ENCODE data around the gene DIAPH3. TPM values are rescaled to one million over a fixed set of nuclear protein-coding genes. Genes with fewer than 3 reads are reported as not detected.

DIAPH3 gene
- total and polyA plus RNA-seq, 4 donors: 0.35 to 6.7 (median 1.1) TPM

- ATAC-seq (ENCODE audit: insufficient read depth, low FRiP score) (no peak), DNase-seq (no peak)
- TF ChIP-seq CTCF (IDR thresholded peaks at IDR 0.05; ENCODE audit: control extremely low read depth, extremely low read depth): no peak
- no peak overlapping the region for H3K4me3 ChIP-seq
- no peak overlapping the region for H3K27ac ChIP-seq (ENCODE audit: low read depth in 1 of 2, low read length in 1 of 2)
- H3K4me1 ChIP-seq (ENCODE audit: control insufficient read depth in 5 of 5, insufficient read depth in 5 of 5, low read length in 5 of 5): no peaks in the 10 kb centered on the region
- no peaks in the 10 kb centered on the region for H3K9me3 ChIP-seq (ENCODE audit: control insufficient read depth in 4 of 4, insufficient read depth in 3 of 4, low read length in 3 of 4)
- no peak overlapping the region for H3K9ac ChIP-seq (ENCODE audit: insufficient read depth in 1 of 2, low read length in 2 of 2)
- H3K27me3 ChIP-seq (ENCODE audit: control insufficient read depth in 3 of 3, insufficient read depth in 3 of 3, low read length in 2 of 3): no peaks in the 10 kb centered on the region
- no peaks in the 10 kb centered on the region for H3K36me3 ChIP-seq (ENCODE audit: control insufficient read depth in 4 of 4, insufficient read depth in 4 of 4, low read length in 4 of 4)
- WGBS, 2 donors: 97 to 100% methylated on average over 2 of the region's 2 CpGs
Observed at GRCh38 chr13:59793107-59793506, 370.6 kb downstream of the DIAPH3 start.

- H3K4me3 ChIP-seq: no peak overlapping the region
- H3K4me1 ChIP-seq (ENCODE audit: control insufficient read depth in 5 of 5, insufficient read depth in 5 of 5, low read length in 5 of 5): no peaks in the 10 kb centered on the region
- no peak for TF ChIP-seq CTCF (IDR thresholded peaks at IDR 0.05; ENCODE audit: control extremely low read depth, extremely low read depth)
- DNase-seq (peak in 1 of 3 donors; percentile 22), ATAC-seq (ENCODE audit: insufficient read depth, low FRiP score) (no peak)
- H3K27ac ChIP-seq (ENCODE audit: low read depth in 1 of 2, low read length in 1 of 2): no peak overlapping the region
- H3K9me3 ChIP-seq (ENCODE audit: control insufficient read depth in 4 of 4, insufficient read depth in 3 of 4, low read length in 3 of 4): no peaks in the 10 kb centered on the region
- 47 to 60% methylated on average over 2 of the region's 2 CpGs for WGBS, 2 donors
- no peak overlapping the region for H3K9ac ChIP-seq (ENCODE audit: insufficient read depth in 1 of 2, low read length in 2 of 2)
- H3K36me3 ChIP-seq (ENCODE audit: control insufficient read depth in 4 of 4, insufficient read depth in 4 of 4, low read length in 4 of 4): no peaks in the 10 kb centered on the region
- H3K27me3 ChIP-seq (ENCODE audit: control insufficient read depth in 3 of 3, insufficient read depth in 3 of 3, low read length in 2 of 3): no peaks in the 10 kb centered on the region
Observed at GRCh38 chr13:59790626-59791025, 373.1 kb downstream of the DIAPH3 start.

- H3K27me3 ChIP-seq (ENCODE audit: control insufficient read depth in 3 of 3, insufficient read depth in 3 of 3, low read length in 2 of 3): no peaks in the 10 kb centered on the region
- ATAC-seq (ENCODE audit: insufficient read depth, low FRiP score): no peak
- no peaks in the 10 kb centered on the region for H3K9me3 ChIP-seq (ENCODE audit: control insufficient read depth in 4 of 4, insufficient read depth in 3 of 4, low read length in 3 of 4)
- H3K36me3 ChIP-seq (ENCODE audit: control insufficient read depth in 4 of 4, insufficient read depth in 4 of 4, low read length in 4 of 4): no peaks in the 10 kb centered on the region
- no peaks in the 10 kb centered on the region for H3K4me1 ChIP-seq (ENCODE audit: control insufficient read depth in 5 of 5, insufficient read depth in 5 of 5, low read length in 5 of 5)
- no peak overlapping the region for H3K27ac ChIP-seq (ENCODE audit: low read depth in 1 of 2, low read length in 1 of 2)
- WGBS, 2 donors: 92 to 96% methylated on average over 6 of the region's 6 CpGs
- H3K4me3 ChIP-seq: no peak overlapping the region
- TF ChIP-seq CTCF (IDR thresholded peaks at IDR 0.05; ENCODE audit: control extremely low read depth, extremely low read depth): no peak
- DNase-seq: no peak
- H3K9ac ChIP-seq (ENCODE audit: insufficient read depth in 1 of 2, low read length in 2 of 2): no peak overlapping the region
Observed at GRCh38 chr13:59789558-59789957, 374.2 kb downstream of the DIAPH3 start.

GRCh38 chr13:59787679-59788078 lies 376.0 kb downstream of the DIAPH3 start:
- H3K27me3 ChIP-seq (ENCODE audit: control insufficient read depth in 3 of 3, insufficient read depth in 3 of 3, low read length in 2 of 3): no peaks in the 10 kb centered on the region
- no peak overlapping the region for H3K9ac ChIP-seq (ENCODE audit: insufficient read depth in 1 of 2, low read length in 2 of 2)
- no peaks in the 10 kb centered on the region for H3K4me1 ChIP-seq (ENCODE audit: control insufficient read depth in 5 of 5, insufficient read depth in 5 of 5, low read length in 5 of 5)
- no peak overlapping the region for H3K4me3 ChIP-seq
- no peak for TF ChIP-seq CTCF (IDR thresholded peaks at IDR 0.05; ENCODE audit: control extremely low read depth, extremely low read depth)
- no peak for ATAC-seq (ENCODE audit: insufficient read depth, low FRiP score)
- DNase-seq: no peak
- no peaks in the 10 kb centered on the region for H3K36me3 ChIP-seq (ENCODE audit: control insufficient read depth in 4 of 4, insufficient read depth in 4 of 4, low read length in 4 of 4)
- no peak overlapping the region for H3K27ac ChIP-seq (ENCODE audit: low read depth in 1 of 2, low read length in 1 of 2)
- no peaks in the 10 kb centered on the region for H3K9me3 ChIP-seq (ENCODE audit: control insufficient read depth in 4 of 4, insufficient read depth in 3 of 4, low read length in 3 of 4)
